ENCODE measurements around the gene DSCAML1. TPM values are rescaled to one million over a fixed set of nuclear protein-coding genes. Genes with fewer than 3 reads are reported as not detected.

Gene DSCAML1
- total RNA-seq, 2 donors from 2014 or later = 2.5 to 5.0 TPM

GRCh38 chr11:117730208-117730800, 66.7 kb downstream of the DSCAML1 start:
- H3K27ac Mint-ChIP-seq = no peak overlapping the region
- no peaks in the 10 kb centered on the region for H3K9me3 Mint-ChIP-seq
- ATAC-seq (no peak), DNase-seq (ENCODE audit: low spot score in 2 of 2) (no peak)
- H3K36me3 Mint-ChIP-seq = no peaks in the 10 kb centered on the region

DNA sequence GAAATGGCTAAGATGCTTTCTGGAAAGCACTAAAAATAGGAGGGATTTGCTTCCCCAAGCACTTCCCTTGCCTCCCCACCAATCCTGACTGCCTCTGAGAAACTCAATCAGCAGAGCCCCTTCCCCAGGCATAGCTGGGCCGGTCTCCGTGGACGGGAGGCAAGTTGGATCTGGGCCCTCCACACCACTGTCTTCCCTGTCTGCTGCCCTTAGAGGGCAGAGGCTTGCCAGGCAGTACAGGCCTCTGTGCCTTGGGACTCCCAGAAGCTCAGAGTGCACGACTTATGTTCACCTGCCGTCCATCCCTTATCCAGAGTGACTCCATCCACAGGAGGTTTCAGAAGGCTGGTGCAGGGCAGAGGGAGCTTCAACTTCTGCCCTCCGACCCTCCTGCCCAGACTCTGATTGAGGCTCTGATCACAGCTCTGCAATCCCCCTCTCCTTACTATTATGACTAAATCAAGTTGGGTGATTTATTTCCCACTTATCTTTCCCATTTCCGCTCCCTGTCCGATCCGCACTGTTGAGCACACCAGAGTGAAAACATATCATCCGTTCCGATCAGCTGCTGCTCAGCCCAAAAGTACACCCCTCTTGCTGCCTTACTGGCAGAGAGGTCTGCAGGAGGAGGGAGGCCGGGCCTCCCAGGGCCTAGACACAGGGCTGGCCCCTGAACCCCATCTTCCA, 71.8 kb downstream of the DSCAML1 start:
- ATAC-seq (no peak), DNase-seq (ENCODE audit: low spot score in 2 of 2) (no peak)
- no peaks in the 10 kb centered on the region for H3K9me3 Mint-ChIP-seq
- H3K27ac Mint-ChIP-seq = no peak overlapping the region
- no peaks in the 10 kb centered on the region for H3K36me3 Mint-ChIP-seq

DNA sequence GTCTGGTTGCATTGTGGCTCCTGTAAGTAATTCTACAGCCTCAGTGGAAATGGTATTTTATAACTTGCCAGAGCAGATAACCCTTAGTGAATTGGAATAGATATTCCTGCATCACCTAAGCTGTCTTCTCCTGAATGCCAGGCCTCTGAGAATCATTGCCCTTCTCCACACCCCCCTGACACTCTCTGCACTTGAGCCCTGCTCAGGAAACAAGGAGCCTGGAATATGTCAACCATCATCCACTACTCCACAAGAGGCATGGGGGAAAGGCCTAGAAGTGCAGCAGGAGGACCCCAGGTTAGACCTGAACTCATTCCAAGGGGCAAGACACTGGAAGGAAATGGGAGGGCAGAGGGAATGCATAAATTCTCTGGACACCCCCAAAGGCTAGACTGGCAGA, 72.4 kb downstream of the DSCAML1 start:
- Mint-ChIP-seq H3K9me3 (no peaks in the 10 kb centered on the region), H3K36me3 (no peaks in the 10 kb centered on the region), H3K27ac (no peak overlapping the region)
- ATAC-seq = no peak
- DNase-seq (ENCODE audit: low spot score in 2 of 2) = no peak

GRCh38 chr11:117724104-117724503, 72.9 kb downstream of the DSCAML1 start:
- no peak for DNase-seq (ENCODE audit: low spot score in 2 of 2)
- no peak for ATAC-seq
- Mint-ChIP-seq H3K36me3 (no peaks in the 10 kb centered on the region), H3K9me3 (no peaks in the 10 kb centered on the region), H3K27ac (no peak overlapping the region)

DNA sequence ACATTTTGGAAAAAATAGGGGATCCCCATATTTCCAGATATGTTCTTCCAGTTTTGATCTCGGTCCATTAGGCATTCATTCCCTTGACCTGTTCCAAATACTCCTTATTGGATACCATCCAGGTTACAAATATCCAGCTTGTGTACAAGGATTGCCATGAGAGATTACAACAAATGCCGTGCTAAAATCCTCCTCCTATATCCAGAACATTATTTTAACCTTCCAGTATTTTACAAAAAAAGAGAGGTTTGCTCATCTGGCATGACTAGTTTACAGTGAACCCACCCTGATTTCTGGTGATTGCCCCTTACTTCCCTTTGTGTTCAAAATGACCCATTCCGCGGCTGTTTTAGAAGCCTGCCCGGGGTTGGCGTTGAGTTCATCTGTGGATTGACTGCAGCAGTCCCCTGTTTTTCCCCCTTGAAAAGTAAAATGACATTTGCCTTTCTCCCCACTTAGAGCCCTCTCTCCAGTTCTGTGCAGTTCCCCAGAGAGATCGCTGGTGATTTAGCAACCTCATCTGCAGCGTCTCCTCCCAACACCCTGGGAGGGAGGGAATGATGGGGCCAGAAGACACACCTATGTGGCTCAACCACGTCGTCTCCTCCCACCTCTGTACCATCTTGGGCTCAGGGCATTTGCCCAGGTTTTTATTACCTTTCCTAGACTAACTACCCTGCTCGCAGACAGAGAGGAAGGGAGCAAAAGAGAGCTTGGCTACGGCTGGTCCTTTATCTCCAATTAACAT, 73.6 kb downstream of the DSCAML1 start:
- Mint-ChIP-seq H3K36me3 (no peaks in the 10 kb centered on the region), H3K9me3 (no peaks in the 10 kb centered on the region), H3K27ac (no peak overlapping the region)
- no peak for ATAC-seq
- DNase-seq (ENCODE audit: low spot score in 2 of 2) = no peak

GRCh38 chr11:117722082-117722481, 74.9 kb downstream of the DSCAML1 start:
- ATAC-seq (no peak), DNase-seq (ENCODE audit: low spot score in 2 of 2) (no peak)
- H3K36me3 Mint-ChIP-seq = no peaks in the 10 kb centered on the region
- no peaks in the 10 kb centered on the region for H3K9me3 Mint-ChIP-seq
- H3K27ac Mint-ChIP-seq = no peak overlapping the region

- Mint-ChIP-seq H3K9me3 (no peaks in the 10 kb centered on the region), H3K27ac (no peak overlapping the region), H3K36me3 (no peaks in the 10 kb centered on the region)
- ATAC-seq (no peak), DNase-seq (ENCODE audit: low spot score in 2 of 2) (no peak)
These were observed 76.9 kb downstream of the DSCAML1 start for GRCh38 chr11:117720061-117720511.

GRCh38 chr11:117719480-117719879, 77.5 kb downstream of the DSCAML1 start:
- no peaks in the 10 kb centered on the region for H3K9me3 Mint-ChIP-seq
- no peak for DNase-seq (ENCODE audit: low spot score in 2 of 2)
- no peaks in the 10 kb centered on the region for H3K36me3 Mint-ChIP-seq
- ATAC-seq = no peak
- H3K27ac Mint-ChIP-seq = no peak overlapping the region

DNA sequence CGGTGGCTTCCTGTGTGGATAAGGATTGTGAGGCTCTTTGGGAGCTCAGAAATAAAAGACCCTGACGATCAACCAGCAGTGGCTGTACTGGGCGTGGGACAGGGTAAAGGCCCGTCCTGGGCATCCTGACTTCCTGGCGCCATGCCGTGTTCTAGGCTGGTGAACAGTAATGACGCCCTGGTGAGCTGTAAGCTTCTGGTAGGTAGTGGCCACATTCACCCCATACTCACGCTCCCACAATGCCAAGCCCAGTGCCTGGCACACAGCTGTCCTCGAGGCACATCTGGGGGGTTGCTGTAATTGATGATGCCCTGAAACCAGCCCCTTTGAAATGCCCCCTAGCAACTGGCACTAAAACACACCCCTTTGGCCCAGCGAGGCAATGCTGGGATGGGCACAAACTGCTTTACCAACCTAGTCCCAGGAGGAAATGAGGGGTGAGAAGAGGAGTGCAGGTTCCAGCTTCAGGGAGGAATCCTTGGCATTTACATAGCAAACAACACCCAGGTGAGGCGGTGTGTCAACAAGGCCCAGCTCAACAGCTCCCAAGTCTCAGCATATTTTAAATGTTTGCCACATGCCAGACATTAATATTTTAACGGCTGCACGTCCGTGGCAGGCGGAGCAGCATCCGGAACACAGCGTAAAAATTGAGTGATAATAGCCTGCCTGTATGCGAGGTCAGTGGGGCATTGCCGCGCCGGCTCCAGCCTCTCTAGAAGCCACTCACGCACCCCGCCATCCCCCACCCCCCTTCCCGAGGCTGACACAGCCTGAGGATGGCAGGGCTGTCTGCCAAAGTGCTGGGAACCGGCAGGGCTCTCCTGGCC, 79.3 kb downstream of the DSCAML1 start:
- Mint-ChIP-seq H3K27ac (peak overlapping the region in 1 of 2 donors; percentile 30), H3K9me3 (no peaks in the 10 kb centered on the region), H3K36me3 (no peaks in the 10 kb centered on the region)
- DNase-seq (ENCODE audit: low spot score in 2 of 2) = no peak
- ATAC-seq = no peak

GRCh38 chr11:117716521-117717440, 80.2 kb downstream of the DSCAML1 start:
- ATAC-seq (no peak), DNase-seq (ENCODE audit: low spot score in 2 of 2) (no peak)
- peak overlapping the region in 1 of 2 donors; percentile 30 for H3K27ac Mint-ChIP-seq
- H3K36me3 Mint-ChIP-seq = no peaks in the 10 kb centered on the region
- H3K9me3 Mint-ChIP-seq = no peaks in the 10 kb centered on the region

DNA sequence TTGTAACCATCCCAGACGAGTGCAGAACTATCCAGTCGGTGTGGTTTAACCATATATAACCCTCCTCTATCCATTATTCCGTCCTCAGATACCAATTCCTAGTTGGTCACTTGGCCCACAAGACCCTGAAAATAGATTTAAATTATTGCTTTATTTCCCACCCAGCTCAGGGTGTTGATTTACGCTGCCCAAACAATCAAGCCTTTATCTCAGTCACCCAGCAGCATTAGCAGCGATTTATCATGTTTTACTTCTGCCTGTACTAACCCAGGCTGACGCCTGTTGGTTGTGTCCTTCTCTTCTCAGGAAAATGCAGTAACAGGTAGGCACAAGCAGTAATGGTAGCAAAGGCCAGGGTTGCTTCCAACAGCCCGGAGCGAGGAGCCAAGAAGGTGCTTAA, 81.2 kb downstream of the DSCAML1 start:
- no peaks in the 10 kb centered on the region for H3K36me3 Mint-ChIP-seq
- no peak for ATAC-seq
- no peak overlapping the region for H3K27ac Mint-ChIP-seq
- no peak for DNase-seq (ENCODE audit: low spot score in 2 of 2)
- H3K9me3 Mint-ChIP-seq = no peaks in the 10 kb centered on the region

DNA sequence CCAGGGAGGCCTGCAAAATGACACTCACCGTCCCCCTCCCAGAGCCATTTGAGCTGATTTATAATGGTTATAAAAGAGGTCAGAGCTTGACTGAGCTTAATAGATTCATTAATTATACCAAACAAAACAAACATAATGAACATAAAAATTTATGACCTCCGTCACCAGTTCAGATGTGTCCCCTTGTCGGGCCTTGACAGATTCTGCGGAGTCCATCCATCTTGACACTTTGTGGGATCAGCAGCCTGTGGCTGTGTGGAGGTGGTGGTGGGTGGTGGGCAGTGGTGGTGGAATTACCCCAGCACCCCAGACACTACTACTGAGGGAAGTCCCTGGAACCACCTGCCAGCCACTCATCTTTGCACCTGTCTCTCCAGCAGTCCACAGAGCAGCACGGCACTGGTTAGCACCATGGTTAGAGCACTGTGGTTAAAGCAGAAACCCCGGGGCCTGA, 83.5 kb downstream of the DSCAML1 start:
- ATAC-seq = no peak
- no peak overlapping the region for H3K27ac Mint-ChIP-seq

GRCh38 chr11:117712530-117712929, 84.5 kb downstream of the DSCAML1 start:
- no peak overlapping the region for H3K27ac Mint-ChIP-seq
- H3K36me3 Mint-ChIP-seq = no peaks in the 10 kb centered on the region
- DNase-seq (ENCODE audit: low spot score in 2 of 2) (no peak), ATAC-seq (no peak)
- H3K9me3 Mint-ChIP-seq = no peaks in the 10 kb centered on the region

More for the DNA sequence above, 83.5 kb downstream of the DSCAML1 start:
- Mint-ChIP-seq H3K9me3 (no peaks in the 10 kb centered on the region), H3K36me3 (no peaks in the 10 kb centered on the region)
- no peak for DNase-seq (ENCODE audit: low spot score in 2 of 2)

- no peak for ATAC-seq
- H3K27ac Mint-ChIP-seq = no peak overlapping the region
- DNase-seq (ENCODE audit: low spot score in 2 of 2) = no peak
- no peaks in the 10 kb centered on the region for H3K9me3 Mint-ChIP-seq
- no peaks in the 10 kb centered on the region for H3K36me3 Mint-ChIP-seq
These were observed 85.7 kb downstream of the DSCAML1 start for GRCh38 chr11:117711331-117711730.

GRCh38 chr11:117710211-117710610, 86.8 kb downstream of the DSCAML1 start:
- ATAC-seq = no peak
- no peaks in the 10 kb centered on the region for H3K36me3 Mint-ChIP-seq
- no peaks in the 10 kb centered on the region for H3K9me3 Mint-ChIP-seq
- H3K27ac Mint-ChIP-seq = no peak overlapping the region
- no peak for DNase-seq (ENCODE audit: low spot score in 2 of 2)

GRCh38 chr11:117706322-117706814, 90.6 kb downstream of the DSCAML1 start:
- no peak for DNase-seq (ENCODE audit: low spot score in 2 of 2)
- no peaks in the 10 kb centered on the region for H3K9me3 Mint-ChIP-seq
- ATAC-seq = no peak
- H3K27ac Mint-ChIP-seq = no peak overlapping the region
- H3K36me3 Mint-ChIP-seq = no peaks in the 10 kb centered on the region

All from activated naive CD4-positive, alpha-beta T cell treated with anti-CD3 and anti-CD28 coated beads, Interleukin-2, amount 50 U/mL, for 72 hours (primary cell).